ENCODE measurements around the gene ASB7.

DNA sequence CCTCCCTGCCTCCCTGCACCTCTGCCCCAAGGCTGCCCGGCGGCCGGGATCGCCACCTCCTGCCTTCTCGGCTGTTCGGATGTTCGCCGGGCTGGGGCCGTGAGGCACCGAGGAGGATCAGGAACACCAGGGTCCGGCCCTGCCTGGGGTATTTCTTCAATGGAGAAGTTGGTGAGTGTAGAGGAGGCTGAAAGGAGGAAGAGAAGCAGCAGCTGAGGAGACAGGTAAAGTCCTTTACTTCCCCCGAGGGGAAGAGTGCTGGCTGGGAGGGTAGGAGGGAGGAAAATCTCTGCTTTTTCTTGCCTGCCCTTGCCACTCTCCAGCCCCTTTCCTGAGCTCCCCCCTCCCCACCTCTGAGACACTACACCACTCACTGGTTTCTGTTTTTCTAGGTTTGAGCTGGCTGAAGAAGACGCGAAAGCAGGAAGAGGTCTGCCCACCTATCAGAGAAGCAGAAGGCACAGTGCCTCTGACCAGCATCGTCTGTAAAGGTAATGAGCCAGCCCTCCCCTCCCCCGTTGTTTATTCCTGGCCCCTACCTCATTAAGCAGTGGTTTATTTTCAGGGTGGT, 519 bp downstream of the ASB7 start:
- TF ChIP-seq, protein P1, sequence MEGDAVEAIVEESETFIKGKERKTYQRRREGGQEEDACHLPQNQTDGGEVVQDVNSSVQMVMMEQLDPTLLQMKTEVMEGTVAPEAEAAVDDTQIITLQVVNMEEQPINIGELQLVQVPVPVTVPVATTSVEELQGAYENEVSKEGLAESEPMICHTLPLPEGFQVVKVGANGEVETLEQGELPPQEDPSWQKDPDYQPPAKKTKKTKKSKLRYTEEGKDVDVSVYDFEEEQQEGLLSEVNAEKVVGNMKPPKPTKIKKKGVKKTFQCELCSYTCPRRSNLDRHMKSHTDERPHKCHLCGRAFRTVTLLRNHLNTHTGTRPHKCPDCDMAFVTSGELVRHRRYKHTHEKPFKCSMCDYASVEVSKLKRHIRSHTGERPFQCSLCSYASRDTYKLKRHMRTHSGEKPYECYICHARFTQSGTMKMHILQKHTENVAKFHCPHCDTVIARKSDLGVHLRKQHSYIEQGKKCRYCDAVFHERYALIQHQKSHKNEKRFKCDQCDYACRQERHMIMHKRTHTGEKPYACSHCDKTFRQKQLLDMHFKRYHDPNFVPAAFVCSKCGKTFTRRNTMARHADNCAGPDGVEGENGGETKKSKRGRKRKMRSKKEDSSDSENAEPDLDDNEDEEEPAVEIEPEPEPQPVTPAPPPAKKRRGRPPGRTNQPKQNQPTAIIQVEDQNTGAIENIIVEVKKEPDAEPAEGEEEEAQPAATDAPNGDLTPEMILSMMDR (IDR thresholded peaks at IDR 0.05), result no peak
- TF ChIP-seq EZH2 (IDR thresholded peaks at IDR 0.05), result no peak
